T47D (cell line): ENCODE measurements around the gene SHF.
A peak's percentile ranks its signal among the peaks of the same experiment; 100 is the strongest.

Source experiments
- DNase-seq, 2 experiments: peaks; one replicate each; pipeline versions ENCODE4 v3.0.0 to v3.0.0-alpha.2; 2011 to 2012; ENCODE audit warnings: low read depth in 1 of 2, low spot score in 1 of 2
- JUND ChIP-seq: IDR thresholded peaks from 2 replicates; pipeline ENCODE4 v1.6.1; 2012; ENCODE audit warnings: low read depth
- in situ Hi-C: cut with HindIII; loops from 2 replicates; pipeline ENCODE4 v1.10.0; 2016; ENCODE audit warnings: low sequenced_read_pairs, low pct_unique_long_range_greater_than_20kb

Gene SHF

GRCh38 chr15:45212493-45212892, 24.7 kb upstream of the SHF start:
- no peak for TF ChIP-seq JUND
- DNase-seq, result no peak
- in situ Hi-C loops, result no loop called here

GRCh38 chr15:45205192-45205591, 17.4 kb upstream of the SHF start:
- no peak for TF ChIP-seq JUND
- peak in 1 of 2 experiments; percentile 79 for DNase-seq
- in situ Hi-C loops, result no loop called here

DNA sequence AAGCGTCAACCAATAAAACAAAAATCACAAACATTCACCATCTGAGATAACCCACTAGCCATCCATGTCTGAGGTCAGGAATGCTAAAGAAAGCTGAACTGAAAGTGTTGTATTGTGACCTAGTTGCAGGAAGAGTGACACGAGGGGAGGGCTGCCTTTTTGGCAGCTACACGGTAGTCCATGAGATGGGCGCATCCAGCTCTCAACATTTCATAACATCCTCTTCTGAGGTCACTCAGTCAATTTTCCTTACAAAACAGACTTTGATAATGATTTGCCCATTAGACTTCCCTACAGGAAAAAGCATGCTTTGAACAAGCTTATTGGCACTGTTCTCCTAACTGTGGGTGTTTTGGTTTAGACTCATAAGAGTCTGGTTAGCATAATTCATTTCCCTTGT, 15.4 kb upstream of the SHF start:
- TF ChIP-seq JUND, result no peak
- in situ Hi-C loops, result no loop called here
- DNase-seq, result no peak

- in situ Hi-C loops, result no loop called here
- no peak for DNase-seq
- TF ChIP-seq JUND, result no peak
Observed at GRCh38 chr15:45201869-45202268, 14.1 kb upstream of the SHF start.

DNA sequence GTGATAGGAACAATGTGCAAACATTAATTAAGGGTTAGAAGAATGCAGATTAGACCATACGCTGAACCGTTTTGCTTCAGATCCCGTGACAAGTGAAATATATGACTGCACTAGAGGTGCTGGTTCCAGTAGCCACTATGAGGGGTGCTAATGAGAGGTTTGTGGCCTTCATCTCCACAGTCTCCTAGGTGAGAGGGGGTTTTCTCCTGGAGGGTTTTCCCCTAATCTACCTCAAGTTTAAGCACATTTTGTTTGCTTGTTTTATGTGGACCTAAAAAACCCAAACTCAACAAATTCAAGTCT, 13.7 kb upstream of the SHF start:
- DNase-seq, result no peak
- in situ Hi-C loops, result no loop called here
- no peak for TF ChIP-seq JUND

GRCh38 chr15:45200799-45201556, 13.2 kb upstream of the SHF start:
- in situ Hi-C loops, result no loop called here

DNA sequence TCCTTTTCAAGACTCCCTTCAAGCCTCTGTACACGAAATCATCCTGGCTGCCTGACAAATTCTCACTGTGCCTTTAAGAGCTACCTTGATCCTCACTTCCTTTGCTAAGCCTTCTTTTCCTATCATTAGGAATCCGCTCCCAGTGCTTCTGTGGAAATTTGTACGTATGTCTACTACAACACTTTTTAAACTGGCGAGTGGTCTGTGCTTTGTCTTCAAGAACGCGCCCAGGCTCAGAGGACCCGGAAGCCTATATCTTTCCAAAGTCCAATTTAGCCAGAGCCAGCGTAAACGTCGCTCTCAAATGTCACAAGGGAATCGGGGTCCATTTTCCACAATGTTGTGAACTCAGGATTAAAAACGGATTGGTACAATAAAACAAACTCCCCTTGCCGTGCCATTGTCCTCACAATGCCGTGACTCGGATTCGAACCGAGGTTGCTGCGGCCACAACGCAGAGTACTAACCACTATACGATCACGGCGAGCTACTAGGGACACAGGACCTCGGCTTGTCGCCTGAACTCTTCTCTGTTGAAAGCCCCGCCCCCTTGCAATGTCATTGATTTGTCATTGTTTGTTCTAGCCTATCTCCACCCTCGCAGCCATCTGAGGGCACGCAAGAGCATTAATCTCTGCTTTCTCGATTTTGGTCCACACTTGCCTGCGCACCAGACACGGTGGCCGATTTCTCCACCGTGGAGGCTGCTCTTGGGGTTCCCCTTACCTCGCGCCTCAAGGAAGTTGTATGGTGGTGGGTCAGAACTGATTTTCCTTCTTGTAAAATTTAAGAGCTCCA, 12.4 kb upstream of the SHF start:
- TF ChIP-seq JUND, result no peak
- in situ Hi-C loops, result no loop called here
- peak in 1 of 2 experiments; percentile 93 for DNase-seq

More at GRCh38 chr15:45200799-45201556, 13.2 kb upstream of the SHF start:
- DNase-seq, result peak in 1 of 2 experiments; percentile 87
- no peak for TF ChIP-seq JUND

DNA sequence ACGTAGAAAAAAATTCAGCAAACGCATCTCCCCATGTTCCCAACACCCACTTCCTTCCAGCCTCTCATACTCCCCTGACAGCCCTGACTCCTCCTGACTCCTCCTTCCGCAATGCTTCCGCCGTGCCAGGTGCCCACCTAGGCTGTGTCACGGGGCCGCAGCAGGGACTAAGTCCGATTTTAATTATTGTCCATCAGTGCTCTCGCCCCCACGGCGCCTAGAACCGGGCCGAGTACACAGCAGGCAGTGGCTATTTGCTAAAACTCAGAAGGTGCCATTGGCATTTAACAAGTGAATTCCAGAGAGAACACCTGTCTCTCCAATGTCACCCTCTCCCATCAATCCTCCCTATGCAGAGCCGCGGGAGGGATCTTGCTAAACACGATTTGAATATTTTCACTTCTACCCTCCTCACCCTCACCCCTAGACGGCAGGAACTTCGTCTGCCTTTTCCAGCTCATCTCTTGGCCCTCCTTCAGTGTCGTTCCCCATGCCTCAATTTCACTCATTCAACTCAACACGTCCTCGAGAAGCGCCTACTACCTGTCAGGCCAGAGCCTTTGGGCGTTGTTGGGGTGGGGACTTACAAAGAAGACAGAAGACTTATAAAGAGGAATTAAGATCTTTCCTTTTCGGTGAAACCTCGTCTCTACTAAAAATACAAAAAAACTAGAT, 11.5 kb upstream of the SHF start:
- no peak for TF ChIP-seq JUND
- peak in 1 of 2 experiments; percentile 44 for DNase-seq
- in situ Hi-C loops, result no loop called here

DNA sequence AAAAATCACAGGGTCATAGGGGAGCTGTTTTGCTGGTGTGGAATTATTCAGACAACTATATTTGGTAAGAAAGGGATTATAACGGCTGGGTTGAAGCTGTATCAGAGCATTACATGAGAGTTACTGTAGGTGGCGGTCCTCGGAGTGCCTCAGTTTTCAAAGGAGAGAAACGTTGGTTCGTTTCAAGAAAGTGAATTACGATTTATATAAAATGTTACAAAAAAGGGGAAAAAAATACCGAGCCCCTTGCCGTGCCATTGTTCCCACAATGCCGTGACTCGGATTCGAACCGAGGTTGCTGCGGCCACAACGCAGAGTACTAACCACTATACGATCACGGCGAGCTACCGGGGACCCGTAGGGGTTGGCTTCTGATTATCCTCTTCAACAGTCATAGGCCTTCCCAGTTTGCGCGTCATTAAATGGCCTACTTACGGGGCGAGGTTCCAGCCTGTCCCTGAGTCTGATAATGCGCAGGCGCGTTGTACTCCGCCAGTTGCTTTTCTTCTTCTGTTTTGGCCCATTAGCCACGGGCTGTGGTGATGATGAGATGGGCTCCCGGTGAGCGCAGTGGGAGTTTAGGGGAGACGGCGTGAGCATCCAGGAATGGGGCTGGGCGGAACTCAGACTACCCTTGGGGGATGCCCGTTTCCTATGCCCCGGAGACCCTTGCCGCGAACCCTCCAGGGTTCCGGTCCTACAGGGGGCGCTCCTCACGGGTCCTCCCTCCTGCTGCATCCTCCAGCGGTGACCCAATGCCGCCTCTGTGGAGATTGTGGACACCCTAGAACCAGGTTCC, 10.8 kb upstream of the SHF start:
- in situ Hi-C loops, result no loop called here
- DNase-seq, result peak; percentile 85 to 97
- no peak for TF ChIP-seq JUND

DNA sequence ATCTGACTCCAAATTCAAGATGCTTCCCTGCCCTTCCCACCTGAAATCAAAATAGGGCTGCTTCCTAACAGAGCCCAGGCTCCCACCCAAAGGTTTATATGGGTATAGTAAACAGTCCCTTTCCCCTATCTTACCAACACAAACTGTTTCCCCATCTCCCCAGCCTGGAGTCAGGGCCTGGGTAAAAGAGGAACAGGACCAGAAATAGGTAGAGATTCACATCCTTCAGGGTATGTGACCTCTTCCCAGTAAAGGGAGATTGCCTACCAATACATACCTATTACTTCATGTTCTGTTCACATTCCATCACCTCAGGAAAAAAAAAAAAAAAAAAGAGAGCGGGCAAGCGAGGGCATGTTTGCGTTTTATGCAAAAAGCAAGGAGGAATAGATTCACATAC, 9.7 kb upstream of the SHF start:
- no peak for DNase-seq
- in situ Hi-C loops, result no loop called here
- TF ChIP-seq JUND, result no peak

- no peak for DNase-seq
- TF ChIP-seq JUND, result no peak
- in situ Hi-C loops, result no loop called here
Observed at GRCh38 chr15:45187578-45187893, 230 bp downstream of the SHF start.

DNA sequence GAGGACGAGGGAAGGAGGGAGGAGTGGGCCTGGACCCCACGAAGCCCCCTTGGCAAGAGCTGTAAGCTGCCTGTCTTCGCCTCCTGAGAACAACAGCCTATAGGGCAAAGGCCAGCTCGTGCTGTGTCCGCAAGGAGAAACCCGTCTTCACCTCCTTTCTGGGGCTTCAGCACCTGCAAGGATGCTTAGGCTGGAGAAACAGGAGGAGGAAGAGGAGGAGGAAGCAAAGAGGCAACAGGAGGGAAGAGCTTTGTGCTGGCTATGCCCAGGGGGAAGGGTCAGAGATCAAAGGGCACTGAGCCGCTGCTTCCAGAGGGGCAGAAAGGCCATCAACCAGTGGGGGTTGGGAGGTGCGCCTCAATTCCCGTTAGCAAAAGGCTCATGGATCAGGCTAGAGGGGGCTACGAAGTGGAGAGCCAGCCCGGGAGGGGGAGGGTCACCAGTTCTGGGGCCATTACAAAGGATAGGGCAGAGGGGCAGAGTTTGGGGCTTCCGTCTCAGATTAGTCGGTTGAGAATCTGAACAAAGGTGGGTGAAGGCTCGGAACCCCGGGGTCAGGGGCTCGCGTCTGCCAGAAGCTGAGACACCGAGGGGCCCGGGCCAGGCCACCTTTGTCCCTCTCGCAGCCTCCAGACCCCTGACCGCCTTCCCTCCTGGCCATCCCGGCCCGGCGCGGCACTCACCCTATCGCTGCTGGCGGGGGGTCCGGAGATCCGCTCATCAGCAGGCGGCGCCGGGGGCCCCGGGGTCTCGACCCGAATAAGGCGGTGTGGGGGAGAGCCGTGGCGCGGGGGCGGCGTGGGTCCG, 792 bp downstream of the SHF start:
- in situ Hi-C loops, result no loop called here
- no peak for DNase-seq
- TF ChIP-seq JUND, result no peak
